Measurements from ENCODE around the gene BCLAF1. TPM values are rescaled to one million over a fixed set of nuclear protein-coding genes. Genes with fewer than 3 reads are reported as not detected.

Gene BCLAF1
- total RNA-seq, 4 donors from 2014 or later = 131 to 355 (median 162) TPM

DNA sequence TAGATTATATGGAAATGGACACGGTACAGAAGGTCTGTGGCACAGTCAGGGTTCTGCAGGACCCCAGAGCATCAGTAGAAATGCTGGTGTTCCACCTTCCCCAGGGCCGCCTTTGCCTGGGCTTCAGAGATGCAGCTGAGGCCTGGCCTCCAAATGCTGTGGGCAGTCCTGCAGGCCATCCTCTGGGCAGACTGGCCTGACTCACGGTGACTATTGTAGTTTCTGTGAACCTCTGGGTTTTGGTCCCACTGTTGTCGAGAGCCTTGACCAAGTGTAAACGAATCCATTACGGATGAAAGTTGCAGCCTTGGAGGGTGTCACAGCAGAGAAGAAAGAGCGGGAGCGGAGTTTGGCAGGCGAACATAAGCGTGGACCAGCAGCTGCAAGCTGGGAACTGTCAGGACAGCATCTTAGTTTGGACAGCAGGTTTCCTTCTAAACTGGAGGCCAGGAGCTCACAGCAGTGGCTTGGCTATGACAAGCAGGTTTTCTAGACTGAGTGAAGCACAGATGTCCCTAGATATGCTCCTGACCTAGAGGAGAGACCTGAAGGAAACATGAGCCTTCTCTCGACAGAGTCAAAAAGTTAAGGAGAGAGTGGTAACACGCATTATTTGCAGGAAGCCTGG, 46.2 kb upstream of the BCLAF1 start:
- Histone ChIP-seq H3K27ac (no peak overlapping the region), H3K36me3 (no peaks in the 10 kb centered on the region), H3K4me3 (no peak overlapping the region), H3K27me3 (no peaks in the 10 kb centered on the region), H3K4me1 (no peaks in the 10 kb centered on the region), H3K9me3 (no peaks in the 10 kb centered on the region)
- no peak for DNase-seq (ENCODE audit: low spot score in 2 of 2)
- TF ChIP-seq POLR2A (IDR thresholded peaks at IDR 0.05) (no peak), EP300 (IDR thresholded peaks at IDR 0.05) (no peak), POLR2AphosphoS5 (IDR thresholded peaks at IDR 0.05) (no peak)
- TF ChIP-seq, protein P1, sequence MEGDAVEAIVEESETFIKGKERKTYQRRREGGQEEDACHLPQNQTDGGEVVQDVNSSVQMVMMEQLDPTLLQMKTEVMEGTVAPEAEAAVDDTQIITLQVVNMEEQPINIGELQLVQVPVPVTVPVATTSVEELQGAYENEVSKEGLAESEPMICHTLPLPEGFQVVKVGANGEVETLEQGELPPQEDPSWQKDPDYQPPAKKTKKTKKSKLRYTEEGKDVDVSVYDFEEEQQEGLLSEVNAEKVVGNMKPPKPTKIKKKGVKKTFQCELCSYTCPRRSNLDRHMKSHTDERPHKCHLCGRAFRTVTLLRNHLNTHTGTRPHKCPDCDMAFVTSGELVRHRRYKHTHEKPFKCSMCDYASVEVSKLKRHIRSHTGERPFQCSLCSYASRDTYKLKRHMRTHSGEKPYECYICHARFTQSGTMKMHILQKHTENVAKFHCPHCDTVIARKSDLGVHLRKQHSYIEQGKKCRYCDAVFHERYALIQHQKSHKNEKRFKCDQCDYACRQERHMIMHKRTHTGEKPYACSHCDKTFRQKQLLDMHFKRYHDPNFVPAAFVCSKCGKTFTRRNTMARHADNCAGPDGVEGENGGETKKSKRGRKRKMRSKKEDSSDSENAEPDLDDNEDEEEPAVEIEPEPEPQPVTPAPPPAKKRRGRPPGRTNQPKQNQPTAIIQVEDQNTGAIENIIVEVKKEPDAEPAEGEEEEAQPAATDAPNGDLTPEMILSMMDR (IDR thresholded peaks at IDR 0.05) = no peak
- 88% methylated on average over 12 of the region's 12 CpGs for WGBS

DNA sequence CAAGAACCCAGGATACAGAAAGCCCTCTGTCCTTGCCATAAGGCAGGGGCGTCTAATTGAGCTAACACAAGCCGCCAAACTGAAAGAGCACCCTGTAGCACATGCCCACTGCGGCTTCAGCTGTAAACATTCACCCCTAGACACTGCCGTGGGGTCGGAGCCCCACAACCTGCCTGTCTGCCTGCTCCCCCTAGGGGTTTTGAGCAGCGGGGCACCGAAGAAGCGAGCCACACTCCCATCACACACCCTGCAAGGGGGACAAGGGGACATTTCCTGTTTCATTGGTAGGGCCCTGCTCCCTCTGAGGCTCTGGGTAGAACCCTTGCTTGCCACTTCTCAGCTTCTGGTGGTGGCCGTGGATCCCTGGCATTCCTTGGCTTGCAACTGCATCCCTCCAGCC, 45.2 kb upstream of the BCLAF1 start:
- Histone ChIP-seq H3K27ac (no peak overlapping the region), H3K27me3 (no peaks in the 10 kb centered on the region), H3K4me3 (no peak overlapping the region), H3K9me3 (no peaks in the 10 kb centered on the region), H3K36me3 (no peaks in the 10 kb centered on the region), H3K4me1 (no peaks in the 10 kb centered on the region)
- no peak for DNase-seq (ENCODE audit: low spot score in 2 of 2)
- TF ChIP-seq EP300 (IDR thresholded peaks at IDR 0.05) (no peak), POLR2AphosphoS5 (IDR thresholded peaks at IDR 0.05) (no peak), POLR2A (IDR thresholded peaks at IDR 0.05) (no peak)
- TF ChIP-seq, protein P1 (IDR thresholded peaks at IDR 0.05) = no peak
- WGBS = 74% methylated on average over 9 of the region's 9 CpGs

DNA sequence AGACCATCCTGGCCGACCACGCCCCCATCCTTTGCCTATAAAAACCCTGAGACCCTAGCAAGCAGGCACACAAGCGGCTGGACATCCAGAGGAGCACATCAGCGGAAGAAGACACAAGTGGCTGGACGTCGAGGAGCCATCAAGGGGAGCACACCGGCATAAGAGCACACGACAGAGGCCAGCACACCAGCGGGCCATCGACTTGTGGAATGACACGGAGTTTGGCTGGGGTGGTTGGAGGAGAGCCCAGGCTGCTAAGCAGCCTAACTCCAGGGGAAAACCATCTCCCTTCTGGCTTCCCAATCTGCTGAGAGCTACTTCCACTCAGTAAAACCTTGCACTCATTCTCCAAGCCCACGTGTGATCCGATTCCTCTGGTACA, 44.8 kb upstream of the BCLAF1 start:
- H3K36me3 ChIP-seq = no peaks in the 10 kb centered on the region
- TF ChIP-seq, protein P1 (IDR thresholded peaks at IDR 0.05) = no peak
- TF ChIP-seq EP300 (IDR thresholded peaks at IDR 0.05) (no peak), POLR2A (IDR thresholded peaks at IDR 0.05) (no peak), POLR2AphosphoS5 (IDR thresholded peaks at IDR 0.05) (no peak)
- no peaks in the 10 kb centered on the region for H3K4me1 ChIP-seq
- H3K27me3 ChIP-seq = no peaks in the 10 kb centered on the region
- no peak for DNase-seq (ENCODE audit: low spot score in 2 of 2)
- H3K27ac ChIP-seq = no peak overlapping the region
- H3K4me3 ChIP-seq = no peak overlapping the region
- WGBS = 94% methylated on average over 5 of the region's 13 CpGs
- H3K9me3 ChIP-seq = no peaks in the 10 kb centered on the region

GRCh38 chr6:136333824-136334464, 44.3 kb upstream of the BCLAF1 start:
- Histone ChIP-seq H3K36me3 (no peaks in the 10 kb centered on the region), H3K4me1 (no peaks in the 10 kb centered on the region), H3K4me3 (no peak overlapping the region), H3K27ac (no peak overlapping the region), H3K27me3 (no peaks in the 10 kb centered on the region), H3K9me3 (no peaks in the 10 kb centered on the region)
- TF ChIP-seq, protein P1 (IDR thresholded peaks at IDR 0.05) = no peak
- no peak for TF ChIP-seq POLR2A (IDR thresholded peaks at IDR 0.05)
- no peak for TF ChIP-seq EP300 (IDR thresholded peaks at IDR 0.05)
- no peak for TF ChIP-seq POLR2AphosphoS5 (IDR thresholded peaks at IDR 0.05)
- no peak for DNase-seq (ENCODE audit: low spot score in 2 of 2)
- WGBS = 88% methylated on average over 11 of the region's 11 CpGs

DNA sequence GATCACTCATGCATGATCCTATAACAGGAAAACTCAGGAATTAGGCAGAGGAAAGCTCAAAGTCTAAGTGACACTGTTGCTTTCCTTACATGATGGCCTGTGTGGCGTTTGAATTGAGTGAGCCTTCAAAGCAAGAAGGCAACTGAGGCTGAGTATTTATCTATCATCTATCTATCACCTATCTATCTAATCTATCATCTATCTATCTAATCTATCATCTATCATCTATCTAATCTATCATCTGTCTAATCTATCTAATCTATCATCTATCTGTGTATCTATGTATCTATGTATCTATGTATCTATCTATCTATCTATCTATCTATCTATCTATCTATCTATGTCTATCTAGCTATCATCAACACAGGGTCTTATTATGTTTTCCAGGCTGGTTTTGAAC, 41.8 kb upstream of the BCLAF1 start:
- WGBS = 93% methylated on average over 1 of the region's 1 CpG
- Histone ChIP-seq H3K4me1 (no peaks in the 10 kb centered on the region), H3K27me3 (no peaks in the 10 kb centered on the region), H3K9me3 (no peaks in the 10 kb centered on the region), H3K36me3 (no peaks in the 10 kb centered on the region), H3K4me3 (no peak overlapping the region), H3K27ac (no peak overlapping the region)
- DNase-seq (ENCODE audit: low spot score in 2 of 2) = no peak
- no peak for TF ChIP-seq POLR2AphosphoS5 (IDR thresholded peaks at IDR 0.05)
- TF ChIP-seq, protein P1 (IDR thresholded peaks at IDR 0.05) = no peak
- no peak for TF ChIP-seq POLR2A (IDR thresholded peaks at IDR 0.05)
- TF ChIP-seq EP300 (IDR thresholded peaks at IDR 0.05) = no peak
